GM10266 (cell line): ENCODE data around the gene RNF220.

Source experiments
- DNase-seq: peaks from one replicate; pipeline ENCODE4 v3.0.0; 2012; ENCODE audit errors: extremely low spot score
- CTCF ChIP-seq: IDR thresholded peaks from 2 replicates; pipeline ENCODE4 v1.5.1; 2012; ENCODE audit warnings: mild to moderate bottlenecking, low read depth; ENCODE audit not compliant: control insufficient read depth, insufficient read depth; ENCODE audit errors: missing control alignments

The RNF220 gene

GRCh38 chr1:44634606-44635189 lies 229.6 kb downstream of the RNF220 start:
- TF ChIP-seq CTCF: no peak
- DNase-seq: no peak

GRCh38 chr1:44635439-44635838 lies 230.4 kb downstream of the RNF220 start:
- no peak for DNase-seq
- no peak for TF ChIP-seq CTCF

GRCh38 chr1:44636083-44636687 lies 231.1 kb downstream of the RNF220 start:
- no peak for DNase-seq
- no peak for TF ChIP-seq CTCF

GRCh38 chr1:44636688-44637598 lies 231.9 kb downstream of the RNF220 start:
- no peak for DNase-seq
- TF ChIP-seq CTCF: no peak

- TF ChIP-seq CTCF: no peak
- no peak for DNase-seq
Observed at GRCh38 chr1:44637702-44638411, 232.8 kb downstream of the RNF220 start.

- DNase-seq: no peak
- TF ChIP-seq CTCF: no peak
Observed at GRCh38 chr1:44640200-44640853, 235.3 kb downstream of the RNF220 start.
